H1 (cell line): ENCODE results near the gene HAO2. TPM values are rescaled to one million over a fixed set of nuclear protein-coding genes. Genes with fewer than 3 reads are reported as not detected.

ENCODE experiments used
- JUN ChIP-seq: IDR thresholded peaks from 2 replicates; pipeline ENCODE4 v1.6.1; 2011; ENCODE audit warnings: low read depth, mild to moderate bottlenecking, improper control_type of control experiment, low read length
- SUZ12 ChIP-seq: fragments of 200-600 bp; sonication (generic); IDR thresholded peaks from 2 replicates; pipeline ENCODE4 v1.6.1; 2012; ENCODE audit warnings: mild to moderate bottlenecking, inconsistent platforms, low read length, moderate library complexity, mixed read lengths
- polyA plus RNA-seq, 7 experiments: library from polyadenylated mRNA; depleted of rRNA in 3 of 7; stranded (reverse) in 5 of 7; unstranded in 2 of 7; fragments of >200 nt in 5 of 7; fragments of 200-250 nt in 2 of 7; gene quantifications; 1 replicate in 5 of 7; 2 replicates in 1 of 7; 4 replicates in 1 of 7; pipeline versions ENCODE4 v1.2.1 to v1.2.3, GENCODE V29; 2011 to 2013; ENCODE audit warnings: missing spikeins in 2 of 7, mixed read lengths in 2 of 7
- total RNA-seq: library from RNA; stranded (reverse); fragmentation: NEBNext Ultra II Directional; extraction: Animal tissue kit (Norgen Biotek cat#: 25700); gene quantifications from 2 replicates; pipeline ENCODE4 v1.2.1, GENCODE V29; 2021
- TF ChIP-seq, protein P1 (sequence below): IDR thresholded peaks from 2 replicates; pipeline ENCODE4 v1.6.1; 2012; ENCODE audit warnings: inconsistent platforms

Gene HAO2
- total and polyA plus RNA-seq, 2 of the 8 experiments (the other 6 are each of a cell fraction or from before 2014, with no cell fraction given), result not detected

DNA sequence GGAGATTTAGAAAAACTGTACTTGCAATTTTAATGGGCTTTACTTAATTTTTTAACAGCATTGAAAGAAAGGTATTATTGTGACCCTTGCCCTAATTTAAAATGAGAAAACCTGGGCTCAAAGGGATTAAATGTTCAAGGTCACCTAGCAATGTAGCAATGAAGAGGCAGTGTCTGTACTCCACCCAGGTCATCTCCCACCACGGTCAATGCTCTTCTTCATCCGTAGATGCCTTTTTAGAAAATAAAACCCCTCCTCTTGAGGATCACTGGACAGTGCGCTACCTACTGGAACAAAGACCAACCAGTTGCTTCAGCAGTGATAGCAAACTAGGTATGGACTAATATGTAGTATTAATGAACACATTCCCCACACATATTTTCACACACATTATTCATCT is 29.8 kb upstream of the HAO2 start (continued):
- TF ChIP-seq JUN, result no peak
- TF ChIP-seq, protein P1, sequence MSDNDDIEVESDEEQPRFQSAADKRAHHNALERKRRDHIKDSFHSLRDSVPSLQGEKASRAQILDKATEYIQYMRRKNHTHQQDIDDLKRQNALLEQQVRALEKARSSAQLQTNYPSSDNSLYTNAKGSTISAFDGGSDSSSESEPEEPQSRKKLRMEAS, result no peak
- no peak for TF ChIP-seq SUZ12
